GM12891 (cell line): ENCODE results near the gene ZNF547.
"Not testable (repeated sequence)": the region's sequence is repeated elsewhere in the genome, so short reads cannot be mapped to it uniquely, and the experiment has no call there.

Experiments
- DNase-seq: peaks from one replicate; pipeline ENCODE4 v3.0.0; 2011; ENCODE audit warnings: low spot score; ENCODE audit not compliant: insufficient read length
- FAIRE-seq: peaks from 2 replicates; lab custom pipeline; 2011; peaks lifted over from hg19 to GRCh38; lab: Jason Lieb, UNC
- PAX5 ChIP-seq: IDR thresholded peaks from 2 replicates; pipeline ENCODE4 v1.6.1; 2011; ENCODE audit warnings: low read length, moderate library complexity, mild to moderate bottlenecking; ENCODE audit not compliant: insufficient read depth, severe bottlenecking
- POLR2A ChIP-seq: IDR thresholded peaks from 2 replicates; pipeline ENCODE4 v1.6.1; 2011; ENCODE audit warnings: low read depth, low read length, control low read depth
- POLR2AphosphoS5 ChIP-seq: IDR thresholded peaks from 2 replicates; pipeline ENCODE4 v1.6.1; 2011; ENCODE audit warnings: low read depth, low read length, control low read depth
- POU2F2 ChIP-seq: IDR thresholded peaks from 2 replicates; pipeline ENCODE4 v1.6.1; 2011; ENCODE audit warnings: low read depth, mild to moderate bottlenecking, control low read depth, low read length, moderate library complexity
- SPI1 ChIP-seq: IDR thresholded peaks from 2 replicates; pipeline ENCODE4 v1.6.1; 2011; ENCODE audit warnings: low read depth, low read length, control low read depth
- TAF1 ChIP-seq: IDR thresholded peaks from 2 replicates; pipeline ENCODE4 v1.6.1; 2011; ENCODE audit warnings: low read depth, low read length, control low read depth

The ZNF547 gene

DNA sequence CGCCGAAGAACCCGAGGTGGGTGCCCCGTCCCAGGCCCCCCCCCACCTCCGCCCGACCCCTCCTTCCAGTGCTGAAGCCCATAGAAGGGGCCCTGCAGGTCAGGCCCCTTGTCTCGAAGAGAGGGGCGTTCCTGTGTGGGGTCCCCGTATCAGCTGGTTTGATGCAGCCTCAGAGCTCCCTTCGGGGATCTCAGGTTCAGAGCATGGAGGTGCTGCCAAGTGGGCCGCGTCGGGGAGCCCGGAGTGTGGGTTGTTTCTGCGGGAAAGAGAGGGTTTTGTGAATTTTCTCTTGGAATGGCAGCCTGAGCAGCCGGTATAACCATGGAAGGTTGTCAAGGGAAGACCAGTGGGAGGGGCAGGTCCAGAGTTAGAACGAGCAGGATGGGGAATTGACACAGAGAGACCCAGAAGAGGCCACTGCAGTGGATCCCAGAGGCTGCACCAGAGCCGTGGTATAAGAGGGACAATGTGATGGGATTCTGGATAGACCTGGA, 384 bp downstream of the ZNF547 start:
- TF ChIP-seq PAX5, result no peak
- no peak for TF ChIP-seq POLR2A
- TF ChIP-seq TAF1, result no peak
- no peak for TF ChIP-seq POU2F2
- TF ChIP-seq POLR2AphosphoS5, result no peak
- no peak for TF ChIP-seq SPI1
- DNase-seq (no peak), FAIRE-seq (no peak)

DNA sequence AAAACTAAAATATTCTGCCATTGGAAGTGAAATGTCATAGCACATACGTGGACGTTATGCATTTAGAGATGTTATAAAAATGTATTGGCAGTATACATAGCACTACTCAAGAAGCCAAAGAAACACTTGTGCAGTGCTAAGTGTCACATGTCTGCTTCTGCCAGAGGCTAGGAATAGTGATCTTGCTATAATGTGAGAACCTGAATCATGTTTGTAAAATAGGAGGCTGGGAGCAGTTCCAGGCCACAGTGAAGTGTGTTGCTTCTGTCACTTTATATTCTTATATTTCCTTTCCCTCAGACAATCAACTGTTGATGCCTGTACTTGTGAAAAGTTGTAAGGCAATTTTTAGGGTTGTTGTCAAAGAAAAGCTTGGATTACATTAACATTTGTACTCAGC, 3.4 kb downstream of the ZNF547 start:
- no peak for DNase-seq
- TF ChIP-seq TAF1, result no peak
- no peak for TF ChIP-seq POLR2AphosphoS5
- TF ChIP-seq PAX5, result no peak
- TF ChIP-seq POLR2A, result no peak
- no peak for FAIRE-seq

DNA sequence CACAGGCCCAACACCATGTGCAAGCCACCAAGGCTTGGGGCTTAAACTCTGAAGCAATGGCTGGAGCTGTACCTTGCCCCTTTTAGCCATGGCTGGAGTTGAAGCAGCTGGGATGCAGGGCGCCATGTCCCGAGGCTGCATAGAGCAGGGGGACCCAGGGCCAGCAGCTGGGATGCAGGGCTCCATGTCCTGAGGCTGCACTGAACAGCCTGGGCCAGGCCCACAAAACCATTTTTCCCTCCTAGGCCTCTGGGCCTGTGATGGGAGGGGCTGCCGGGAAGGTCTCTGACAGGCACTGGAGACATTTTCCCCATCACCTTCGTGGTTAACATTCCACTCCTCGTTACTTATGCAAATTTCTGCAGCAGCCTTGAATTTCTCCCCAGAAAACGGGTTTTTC, 10.8 kb downstream of the ZNF547 start:
- DNase-seq (no peak), FAIRE-seq (no peak)
- TF ChIP-seq TAF1 (no peak), SPI1 (no peak), POU2F2 (no peak), POLR2AphosphoS5 (no peak), PAX5 (no peak), POLR2A (no peak)

DNA sequence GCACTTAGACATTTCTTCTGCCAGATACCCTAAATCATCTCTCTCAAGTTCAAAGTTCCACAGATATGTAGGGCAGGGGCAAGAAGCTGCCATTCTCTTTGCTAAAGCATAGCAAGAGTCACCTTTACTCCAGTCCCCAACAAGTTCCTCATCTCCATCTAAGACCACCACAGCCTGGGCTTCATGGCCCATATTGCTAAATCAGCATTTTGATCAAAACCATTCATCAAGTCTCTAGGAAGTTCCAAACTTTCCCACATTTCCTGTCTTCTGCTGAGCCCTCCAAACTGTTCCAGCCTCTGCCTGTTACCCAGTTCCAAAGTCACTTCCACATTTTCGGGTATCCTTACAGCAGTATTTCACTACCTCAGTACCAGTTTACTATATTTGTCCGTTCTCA, 11.3 kb downstream of the ZNF547 start:
- not testable (repeated sequence) for FAIRE-seq, DNase-seq

DNA sequence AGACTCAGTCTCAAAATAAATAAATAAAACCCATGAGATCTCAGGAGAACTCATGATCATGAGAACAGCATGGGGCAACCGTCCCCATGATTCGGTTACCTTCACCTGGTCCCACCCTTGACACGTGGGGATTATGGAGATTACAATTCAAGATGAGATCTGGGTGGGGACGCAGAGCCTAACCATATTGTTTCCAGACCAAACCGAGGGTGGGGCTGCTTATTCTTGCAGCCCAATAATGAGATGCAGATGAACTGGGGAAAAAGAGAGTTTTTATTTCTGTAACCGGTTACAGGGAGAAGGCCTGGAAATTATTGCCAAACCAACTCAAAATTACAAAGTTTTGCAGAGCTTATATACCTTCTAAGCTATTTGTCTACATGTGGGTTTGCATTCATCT, 12.8 kb downstream of the ZNF547 start:
- no peak for DNase-seq
- TF ChIP-seq SPI1 (no peak), PAX5 (no peak), TAF1 (no peak), POLR2A (no peak), POLR2AphosphoS5 (no peak), POU2F2 (no peak)
- FAIRE-seq, result no peak

GRCh38 chr19:57377498-57378146, 14.3 kb downstream of the ZNF547 start:
- FAIRE-seq (peak; percentile 67), DNase-seq (no peak)
- no peak for TF ChIP-seq POLR2A
- TF ChIP-seq POU2F2, result no peak
- no peak for TF ChIP-seq POLR2AphosphoS5
- no peak for TF ChIP-seq SPI1
- no peak for TF ChIP-seq TAF1
- no peak for TF ChIP-seq PAX5

GRCh38 chr19:57380923-57381322, 17.6 kb downstream of the ZNF547 start:
- DNase-seq (no peak), FAIRE-seq (no peak)
- TF ChIP-seq POLR2AphosphoS5 (no peak), TAF1 (no peak), POLR2A (no peak), PAX5 (no peak), POU2F2 (no peak), SPI1 (no peak)

GRCh38 chr19:57382806-57383488, 19.6 kb downstream of the ZNF547 start:
- no peak for DNase-seq
- FAIRE-seq, result no peak
- TF ChIP-seq TAF1, result no peak
- no peak for TF ChIP-seq SPI1
- no peak for TF ChIP-seq POLR2A
- no peak for TF ChIP-seq POU2F2
- TF ChIP-seq PAX5, result no peak
- no peak for TF ChIP-seq POLR2AphosphoS5

- no peak; the same call in 1 of the 2 replicates for TF ChIP-seq POLR2A
- no peak for TF ChIP-seq SPI1
- no peak for TF ChIP-seq TAF1
- no peak for TF ChIP-seq POU2F2
- TF ChIP-seq POLR2AphosphoS5, result no peak
- TF ChIP-seq PAX5, result no peak
- DNase-seq, result no peak
- no peak for FAIRE-seq
These were observed 25.9 kb downstream of the ZNF547 start for GRCh38 chr19:57389194-57389729.

DNA sequence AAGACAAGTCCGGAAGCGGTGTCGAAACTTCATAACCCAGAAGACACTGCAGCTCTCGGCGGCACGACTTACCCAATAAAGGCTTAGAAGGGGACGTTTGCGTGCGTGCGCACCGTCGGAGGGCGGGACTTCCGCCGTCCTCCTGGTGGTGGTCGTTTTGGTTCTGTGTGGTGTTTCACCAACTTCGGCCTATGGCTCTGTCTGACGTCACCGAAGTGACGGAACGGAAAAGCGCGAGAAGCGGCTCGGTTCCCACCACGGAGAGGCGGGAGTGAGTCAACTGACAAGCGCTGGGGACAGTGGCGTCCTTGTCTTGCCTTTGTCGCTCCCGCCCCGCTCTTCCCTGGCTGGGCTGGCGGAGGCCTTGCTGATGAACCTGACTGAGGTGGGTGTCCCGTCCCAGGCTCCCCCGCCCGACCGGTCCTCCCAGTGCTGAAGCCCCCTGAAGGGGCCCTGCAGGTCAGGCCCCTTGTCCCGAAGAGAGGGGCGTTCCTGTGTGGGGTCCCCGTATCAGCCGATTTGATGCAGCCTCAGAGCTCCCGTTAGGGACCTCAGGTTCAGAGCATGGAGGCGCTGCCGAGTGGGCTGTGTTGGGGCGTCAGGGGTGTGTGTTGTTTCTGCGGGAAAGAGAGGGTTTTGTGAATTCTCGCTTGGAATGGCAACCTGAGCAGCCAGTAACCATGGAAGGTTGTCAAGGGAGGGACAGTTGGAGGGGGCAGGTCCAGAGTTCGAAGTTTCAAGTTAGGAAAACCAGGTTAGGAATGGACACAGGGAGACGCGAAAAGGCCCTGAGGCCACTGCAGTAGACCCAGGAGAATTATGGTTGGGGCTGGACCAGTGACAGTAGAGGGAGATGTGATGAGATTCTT, 26.6 kb downstream of the ZNF547 start, which contains the start of gene ZNF548:
Gene ZNF548 (plus strand): TSS at position 125 of the 869 bp plus-strand sequence. CDS start 246 bp downstream, at position 371.
- FAIRE-seq (peak; percentile 99), DNase-seq (peak; percentile 73)
- TF ChIP-seq POU2F2 (no peak), TAF1 (peak; percentile 50; the same call in 1 of the 2 replicates), POLR2AphosphoS5 (0 out of 2 replicates have a peak, but pooled peaks have one; percentile 51)
